Liver (tissue), 9 donors: ENCODE data around the gene ACSL1. TPM values are rescaled to one million over a fixed set of nuclear protein-coding genes. Genes with fewer than 3 reads are reported as not detected.

Experiments
- DNase-seq: peaks from one replicate; pipeline ENCODE4 v3.0.0-alpha.2; 2017; ENCODE audit warnings: low spot score
- H3K27ac ChIP-seq, 2 donors: one replicate each; pipeline ENCODE4 v1.7.0; 2013; ENCODE audit warnings: inconsistent platforms in 2 of 2, low read length in 2 of 2, control low read depth in 1 of 2, low read depth in 1 of 2, mild to moderate bottlenecking in 1 of 2
- H3K27me3 ChIP-seq, 4 donors: one replicate each; pipeline versions ENCODE4 v1.6.1 to v1.7.0; 2013; ENCODE audit warnings: low read length in 3 of 4, inconsistent platforms in 1 of 4, mild to moderate bottlenecking in 1 of 4, moderate library complexity in 1 of 4; ENCODE audit not compliant: control insufficient read depth in 4 of 4, insufficient read depth in 4 of 4
- H3K36me3 ChIP-seq, 4 donors: one replicate each; pipeline versions ENCODE4 v1.6.1 to v1.7.0; 2013; ENCODE audit warnings: low read length in 3 of 4, mild to moderate bottlenecking in 3 of 4, low read depth in 1 of 4, moderate library complexity in 1 of 4; ENCODE audit not compliant: control insufficient read depth in 4 of 4, insufficient read depth in 3 of 4
- H3K4me1 ChIP-seq, 4 donors: one replicate each; pipeline versions ENCODE4 v1.6.1 to v1.7.0; 2013; ENCODE audit warnings: low read length in 3 of 4, mild to moderate bottlenecking in 3 of 4, moderate library complexity in 1 of 4; ENCODE audit not compliant: control insufficient read depth in 4 of 4, insufficient read depth in 4 of 4
- H3K4me3 ChIP-seq, 3 donors: one replicate each; pipeline versions ENCODE4 v1.6.1 to v1.7.0; 2013; ENCODE audit warnings: low read length in 3 of 3, control low read depth in 1 of 3, low read depth in 1 of 3, mild to moderate bottlenecking in 1 of 3
- H3K9ac ChIP-seq, 2 donors: one replicate each; pipeline ENCODE4 v1.7.0; 2013; ENCODE audit warnings: low read length in 2 of 2, mild to moderate bottlenecking in 2 of 2, moderate library complexity in 2 of 2, control low read depth in 1 of 2, low read depth in 1 of 2
- H3K9me3 ChIP-seq, 4 donors: one replicate each; pipeline versions ENCODE4 v1.6.1 to v1.7.0; 2013; ENCODE audit warnings: low read length in 3 of 4; ENCODE audit not compliant: control insufficient read depth in 4 of 4
- ATF3 ChIP-seq: IDR thresholded peaks from 2 replicates; pipeline ENCODE4 v1.6.1; 2016; ENCODE audit warnings: antibody characterized with exemption
- CTCF ChIP-seq: fragments of 150-350 bp; IDR thresholded peaks from 2 replicates; pipeline ENCODE4 v1.5.1; 2017; ENCODE audit warnings: improper control_type of control experiment, low read depth, low read length; ENCODE audit not compliant: missing input control
- FOXA1 ChIP-seq: IDR thresholded peaks from 2 replicates; pipeline ENCODE4 v1.6.1; 2016; ENCODE audit warnings: antibody characterized with exemption
- FOXA2 ChIP-seq: IDR thresholded peaks from 2 replicates; pipeline ENCODE4 v1.6.1; 2016; ENCODE audit warnings: antibody characterized with exemption
- GABPA ChIP-seq, 2 donors: IDR thresholded peaks in 1 of 2; conservative IDR thresholded peaks in 1 of 2; 2 replicates each; pipeline ENCODE4 v1.6.1; 2016; ENCODE audit warnings: antibody characterized with exemption in 2 of 2, mild to moderate bottlenecking in 1 of 2, moderate library complexity in 1 of 2
- HNF4A ChIP-seq, 2 donors: conservative IDR thresholded peaks; 2 replicates each; pipeline ENCODE4 v1.6.1; 2016; ENCODE audit warnings: antibody characterized with exemption in 2 of 2, mild to moderate bottlenecking in 2 of 2
- HNF4G ChIP-seq: IDR thresholded peaks from 2 replicates; pipeline ENCODE4 v1.6.1; 2016; ENCODE audit warnings: antibody characterized with exemption
- JUND ChIP-seq, 2 donors: IDR thresholded peaks; 2 replicates each; pipeline ENCODE4 v1.6.1; 2016; ENCODE audit warnings: antibody characterized with exemption in 2 of 2
- NR2F2 ChIP-seq: IDR thresholded peaks from 2 replicates; pipeline ENCODE4 v1.6.1; 2016; ENCODE audit warnings: antibody characterized with exemption
- RAD21 ChIP-seq, 2 donors: IDR thresholded peaks; 2 replicates each; pipeline ENCODE4 v1.6.1; 2016; ENCODE audit warnings: antibody characterized with exemption in 2 of 2, mild to moderate bottlenecking in 2 of 2
- RXRA ChIP-seq, 2 donors: IDR thresholded peaks; 2 replicates each; pipeline ENCODE4 v1.6.1; 2017 to 2018; ENCODE audit warnings: antibody characterized with exemption in 2 of 2, mild to moderate bottlenecking in 1 of 2
- SP1 ChIP-seq: IDR thresholded peaks from 2 replicates; pipeline ENCODE4 v1.6.1; 2018; ENCODE audit warnings: antibody characterized with exemption, mild to moderate bottlenecking
- TAF1 ChIP-seq: conservative IDR thresholded peaks from 2 replicates; pipeline ENCODE4 v1.6.1; 2016; ENCODE audit warnings: antibody characterized with exemption, mild to moderate bottlenecking
- YY1 ChIP-seq: IDR thresholded peaks from 2 replicates; pipeline ENCODE4 v1.6.1; 2016; ENCODE audit warnings: antibody characterized with exemption, mild to moderate bottlenecking
- ZBTB33 ChIP-seq: IDR thresholded peaks from 2 replicates; pipeline ENCODE4 v1.6.1; 2016; ENCODE audit warnings: antibody characterized with exemption
- WGBS: extraction: QIAGEN DNeasy Blood & Tissue Kit; methylation state at CpG from one replicate; pipeline ENCODE4 v1.1.7; 2013; 5-methylcytosine and 5-hydroxymethylcytosine counted together
- polyA plus RNA-seq, 2 donors: library from polyadenylated mRNA; stranded (reverse) in 1 of 2; unstranded in 1 of 2; fragments of 200-250 nt in 1 of 2; fragments of >200 nt in 1 of 2; fragmentation: Nextera tagmentation in 1 of 2; extraction: Ambion mirVana in 1 of 2; gene quantifications; one replicate each; pipeline versions ENCODE4 v1.2.1 to v1.2.3, GENCODE V29; 2013 to 2015
- total RNA-seq, 2 donors: library from RNA; depleted of rRNA; stranded (reverse); fragments of >200 nt; gene quantifications; one replicate each; pipeline ENCODE4 v1.2.3, GENCODE V29; 2014
- donor health status: healthy.
- donor health status: healthy.
- donor health status: healthy.
- donor health status: healthy.
- donor health status: healthy.

The ACSL1 gene
- total and polyA plus RNA-seq, 4 donors: 210 to 2,226 (median 878) TPM

DNA sequence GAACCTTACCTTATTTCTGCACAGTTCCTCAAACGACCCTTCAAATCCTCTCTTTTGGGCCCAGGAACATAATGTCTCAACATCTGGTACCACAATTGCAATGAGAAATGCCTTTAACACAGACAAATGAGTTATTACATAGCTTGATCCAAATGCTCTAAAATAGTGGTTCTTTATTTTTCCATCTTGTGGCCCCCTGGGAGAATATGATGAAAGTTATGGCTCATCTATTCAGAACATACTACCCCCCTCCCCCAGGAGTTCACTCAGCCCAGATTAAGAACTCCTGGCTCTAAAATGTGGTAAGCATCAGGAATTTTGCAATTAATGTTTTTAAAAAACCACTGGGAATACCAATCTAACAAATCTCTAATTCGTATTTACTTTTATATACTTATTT is 68.0 kb downstream of the ACSL1 start:
- peaks cover 17 to 80% (median 70%) of the 10 kb centered on the region in 4 donors for H3K36me3 ChIP-seq
- no peak overlapping the region for H3K27ac ChIP-seq
- TF ChIP-seq HNF4A (conservative IDR thresholded peaks at IDR 0.05) (no peak), ZBTB33 (no peak), JUND (IDR thresholded peaks at IDR 0.05) (no peak), FOXA1 (no peak)
- no peak for DNase-seq
- H3K27me3 ChIP-seq: no peaks in the 10 kb centered on the region
- no peak overlapping the region for H3K4me3 ChIP-seq
- H3K9ac ChIP-seq: no peak overlapping the region
- WGBS: 41% methylated on average over 2 of the region's 2 CpGs
- no peaks in the 10 kb centered on the region for H3K4me1 ChIP-seq
- no peaks in the 10 kb centered on the region for H3K9me3 ChIP-seq

GRCh38 chr4:184756399-184756798 is 69.4 kb downstream of the ACSL1 start:
- TF ChIP-seq RAD21 (IDR thresholded peaks at IDR 0.05): peak in 1 of 2 donors; percentile 31
- TF ChIP-seq SP1: no peak
- no peak for TF ChIP-seq JUND (IDR thresholded peaks at IDR 0.05)
- TF ChIP-seq GABPA (IDR thresholded peaks at IDR 0.05 in 1 of 2, conservative IDR thresholded peaks at IDR 0.05 in 1 of 2): no peak
- TF ChIP-seq YY1: no peak
- TF ChIP-seq ATF3: no peak
- no peak for TF ChIP-seq RXRA (IDR thresholded peaks at IDR 0.05)
- no peak for TF ChIP-seq HNF4G
- no peak for TF ChIP-seq TAF1
- TF ChIP-seq FOXA2: no peak
- TF ChIP-seq ZBTB33: no peak
- TF ChIP-seq NR2F2: peak; percentile 26
- TF ChIP-seq FOXA1: no peak
- no peak for TF ChIP-seq CTCF
- WGBS: 80% methylated on average over 6 of the region's 6 CpGs

More at GRCh38 chr4:184756399-184756798, 69.4 kb downstream of the ACSL1 start:
- peaks cover 17 to 68% (median 57%) of the 10 kb centered on the region in 4 donors for H3K36me3 ChIP-seq
- H3K4me3 ChIP-seq: no peak overlapping the region
- DNase-seq: no peak
- H3K27me3 ChIP-seq: no peaks in the 10 kb centered on the region
- no peaks in the 10 kb centered on the region for H3K9me3 ChIP-seq
- no peak overlapping the region for H3K27ac ChIP-seq
- H3K9ac ChIP-seq: no peak overlapping the region
- no peaks in the 10 kb centered on the region for H3K4me1 ChIP-seq
